ENCODE results near the gene EME1. TPM values are rescaled to one million over a fixed set of nuclear protein-coding genes. Genes with fewer than 3 reads are reported as not detected.

Gene EME1
- total and polyA plus RNA-seq, 2 of the 13 experiments (the other 11 are each of a cell fraction or from before 2014, with no cell fraction given) = 20.7 to 24.6 TPM

- TF ChIP-seq ZBTB10 (CRISPR knock-in tag; IDR thresholded peaks at IDR 0.05; ENCODE audit: borderline replicate concordance) (no peak), GABPB1 (CRISPR knock-in tag; IDR thresholded peaks at IDR 0.05) (no peak), ZNF430 (CRISPR knock-in tag; IDR thresholded peaks at IDR 0.05) (0 out of 2 replicates have a peak, but pooled peaks have one; percentile 14), ERF (CRISPR knock-in tag; IDR thresholded peaks at IDR 0.05) (no peak), BHLHE40 (IDR thresholded peaks at IDR 0.05; ENCODE audit: low read length) (no peak), ZSCAN22 (CRISPR knock-in tag; IDR thresholded peaks at IDR 0.05) (no peak), KDM2A (CRISPR knock-in tag; IDR thresholded peaks at IDR 0.05; ENCODE audit: borderline replicate concordance, low read depth) (no peak), NFE2 (CRISPR knock-in tag; IDR thresholded peaks at IDR 0.05) (no peak), ESRRA (CRISPR knock-in tag; IDR thresholded peaks at IDR 0.05; ENCODE audit: low read depth) (no peak), ZNF354B (CRISPR knock-in tag; IDR thresholded peaks at IDR 0.05) (no peak), AKAP8 (CRISPR knock-in tag; IDR thresholded peaks at IDR 0.05) (0 out of 2 replicates have a peak, but pooled peaks have one; percentile 6), ZNF777 (CRISPR knock-in tag; IDR thresholded peaks at IDR 0.05) (no peak), TBX3 (IDR thresholded peaks at IDR 0.05; ENCODE audit: borderline replicate concordance) (no peak), ZSCAN12 (CRISPR knock-in tag; IDR thresholded peaks at IDR 0.05) (no peak)
- TF ChIP-seq, protein P1, sequence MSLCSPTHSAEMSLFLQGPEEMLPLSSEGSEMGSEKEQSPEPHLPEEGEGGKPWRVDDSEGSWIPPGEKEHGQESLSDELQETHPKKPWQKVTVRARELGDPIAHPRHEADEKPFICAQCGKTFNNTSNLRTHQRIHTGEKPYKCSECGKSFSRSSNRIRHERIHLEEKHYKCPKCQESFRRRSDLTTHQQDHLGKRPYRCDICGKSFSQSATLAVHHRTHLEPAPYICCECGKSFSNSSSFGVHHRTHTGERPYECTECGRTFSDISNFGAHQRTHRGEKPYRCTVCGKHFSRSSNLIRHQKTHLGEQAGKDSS (CRISPR knock-in tag; IDR thresholded peaks at IDR 0.05; ENCODE audit: borderline replicate concordance, low read depth) = no peak
- TF ChIP-seq, protein P2, sequence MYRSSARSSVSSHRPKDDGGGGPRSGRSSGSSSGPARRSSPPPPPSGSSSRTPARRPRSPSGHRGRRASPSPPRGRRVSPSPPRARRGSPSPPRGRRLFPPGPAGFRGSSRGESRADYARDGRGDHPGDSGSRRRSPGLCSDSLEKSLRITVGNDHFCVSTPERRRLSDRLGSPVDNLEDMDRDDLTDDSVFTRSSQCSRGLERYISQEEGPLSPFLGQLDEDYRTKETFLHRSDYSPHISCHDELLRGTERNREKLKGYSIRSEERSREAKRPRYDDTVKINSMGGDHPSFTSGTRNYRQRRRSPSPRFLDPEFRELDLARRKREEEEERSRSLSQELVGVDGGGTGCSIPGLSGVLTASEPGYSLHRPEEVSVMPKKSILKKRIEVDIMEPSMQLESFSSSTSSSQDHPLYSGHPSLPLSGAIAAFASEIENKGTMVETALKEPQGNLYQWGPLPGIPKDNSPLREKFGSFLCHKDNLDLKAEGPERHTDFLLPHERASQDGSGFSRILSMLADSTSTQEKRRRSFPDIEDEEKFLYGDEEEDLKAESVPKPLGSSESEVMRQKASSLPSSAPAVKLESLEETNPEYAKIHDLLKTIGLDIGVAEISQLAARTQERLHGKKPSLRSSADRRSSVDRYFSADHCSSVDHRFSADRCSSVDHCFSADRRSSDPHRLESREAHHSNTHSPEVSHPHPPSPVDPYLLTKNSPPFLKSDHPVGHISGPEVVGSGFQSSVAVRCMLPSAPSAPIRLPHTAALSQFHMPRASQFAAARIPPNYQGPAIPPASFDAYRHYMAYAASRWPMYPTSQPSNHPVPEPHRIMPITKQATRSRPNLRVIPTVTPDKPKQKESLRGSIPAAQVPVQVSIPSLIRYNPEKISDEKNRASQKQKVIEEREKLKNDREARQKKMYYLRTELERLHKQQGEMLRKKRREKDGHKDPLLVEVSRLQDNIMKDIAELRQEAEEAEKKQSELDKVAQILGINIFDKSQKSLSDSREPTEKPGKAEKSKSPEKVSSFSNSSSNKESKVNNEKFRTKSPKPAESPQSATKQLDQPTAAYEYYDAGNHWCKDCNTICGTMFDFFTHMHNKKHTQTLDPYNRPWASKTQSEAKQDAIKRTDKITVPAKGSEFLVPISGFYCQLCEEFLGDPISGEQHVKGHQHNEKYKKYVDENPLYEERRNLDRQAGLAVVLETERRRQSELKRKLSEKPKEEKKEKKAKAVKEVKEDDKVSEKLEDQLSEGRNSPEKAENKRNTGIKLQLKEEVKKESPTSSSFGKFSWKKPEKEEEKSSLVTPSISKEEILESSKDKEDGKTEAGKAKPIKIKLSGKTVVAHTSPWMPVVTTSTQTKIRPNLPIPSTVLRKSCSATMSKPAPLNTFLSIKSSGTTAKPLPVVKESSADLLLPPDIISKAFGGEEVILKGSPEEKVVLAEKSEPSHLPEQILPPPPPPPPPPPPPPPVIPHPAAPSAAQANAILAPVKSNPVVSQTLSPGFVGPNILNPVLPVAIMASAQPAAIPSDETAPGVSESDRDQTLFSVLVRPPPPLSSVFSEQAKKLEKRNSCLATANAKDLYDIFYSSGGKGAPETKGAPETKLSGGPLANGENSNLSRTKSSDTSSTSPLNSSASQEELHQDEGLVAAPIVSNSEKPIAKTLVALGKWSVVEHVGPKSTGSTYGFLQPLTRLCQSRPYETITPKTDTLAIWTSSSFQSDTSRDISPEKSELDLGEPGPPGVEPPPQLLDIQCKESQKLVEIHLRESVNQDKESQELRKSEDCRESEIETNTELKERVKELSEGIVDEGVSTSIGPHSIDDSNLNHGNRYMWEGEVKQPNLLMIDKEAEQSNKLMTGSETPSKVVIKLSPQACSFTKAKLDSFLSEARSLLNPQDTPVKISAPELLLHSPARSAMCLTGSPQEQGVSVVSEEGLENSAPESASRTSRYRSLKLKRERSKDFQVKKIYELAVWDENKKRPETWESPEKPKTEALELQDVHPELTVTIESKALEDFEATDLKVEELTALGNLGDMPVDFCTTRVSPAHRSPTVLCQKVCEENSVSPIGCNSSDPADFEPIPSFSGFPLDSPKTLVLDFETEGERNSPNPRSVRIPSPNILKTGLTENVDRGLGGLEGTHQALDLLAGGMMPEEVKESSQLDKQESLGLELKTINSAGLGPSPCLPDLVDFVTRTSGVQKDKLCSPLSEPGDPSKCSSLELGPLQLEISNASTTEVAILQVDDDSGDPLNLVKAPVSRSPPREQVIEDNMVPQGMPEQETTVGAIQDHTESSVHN (CRISPR knock-in tag; IDR thresholded peaks at IDR 0.05) = no peak
- TF ChIP-seq, protein P3, sequence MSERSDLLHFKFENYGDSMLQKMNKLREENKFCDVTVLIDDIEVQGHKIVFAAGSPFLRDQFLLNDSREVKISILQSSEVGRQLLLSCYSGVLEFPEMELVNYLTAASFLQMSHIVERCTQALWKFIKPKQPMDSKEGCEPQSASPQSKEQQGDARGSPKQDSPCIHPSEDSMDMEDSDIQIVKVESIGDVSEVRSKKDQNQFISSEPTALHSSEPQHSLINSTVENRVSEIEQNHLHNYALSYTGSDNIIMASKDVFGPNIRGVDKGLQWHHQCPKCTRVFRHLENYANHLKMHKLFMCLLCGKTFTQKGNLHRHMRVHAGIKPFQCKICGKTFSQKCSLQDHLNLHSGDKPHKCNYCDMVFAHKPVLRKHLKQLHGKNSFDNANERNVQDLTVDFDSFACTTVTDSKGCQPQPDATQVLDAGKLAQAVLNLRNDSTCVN (CRISPR knock-in tag; IDR thresholded peaks at IDR 0.05; ENCODE audit: borderline replicate concordance) = no peak
These were observed 51.4 kb downstream of the EME1 start (continued) for GRCh38 chr17:50424246-50424995.
